K562 (cell line): ENCODE measurements around the gene PHC1. TPM values are rescaled to one million over a fixed set of nuclear protein-coding genes. Genes with fewer than 3 reads are reported as not detected.
A peak's percentile ranks its signal among the peaks of the same experiment; 100 is the strongest.

Experiments used
- ATAC-seq: fragments of 200-7000 bp; cut with Tn5 transposase; 3 replicates; pipeline ENCODE4 v1.9.1; 2020; ENCODE audit warnings: moderate library complexity
- BruUV-seq: library from RNA; stranded (reverse); fragments of 400-500 nt; replicated peaks from 2 replicates; lab custom pipeline; 2021; lab: Mats Ljungman, UMichigan
- CTCF ChIA-PET: fragments of 300-600 bp; formaldehyde crosslinking; extraction: SDS; loops from one replicate; lab custom pipeline; 2021; ENCODE audit warnings: low intra/inter-chr PET ratio; lab: Yijun Ruan, JAX
- POLR2A ChIA-PET: fragments of 300-600, 350-650 bp; sonication (Branson Sonifier 250); formaldehyde crosslinking; extraction: SDS; loops from one replicate; lab custom pipeline; 2021; ENCODE audit warnings: antibody characterized with exemption, inconsistent platforms; lab: Yijun Ruan, JAX
- DNase-seq, 4 experiments: peaks; one replicate each; pipeline versions ENCODE4 v3.0.0 to v3.0.0-alpha.2; 2011 to 2018; ENCODE audit warnings: low spot score in 3 of 4, mixed read lengths in 3 of 4; ENCODE audit errors: extremely low read depth in 1 of 4
- FAIRE-seq: peaks from 2 replicates; lab custom pipeline; 2011; peaks lifted over from hg19 to GRCh38; lab: Jason Lieb, UNC
- H2AFZ ChIP-seq: 2 replicates; pipeline ENCODE4 v1.6.0; 2011; ENCODE audit warnings: low read depth, low read length, control low read depth, inconsistent platforms
- H3K27ac ChIP-seq: fragments of 200-600 bp; 3 replicates; pipeline ENCODE4 v1.8.0; 2011; ENCODE audit warnings: low read depth, mild to moderate bottlenecking, control low read depth, inconsistent platforms, low read length, moderate library complexity, mixed read lengths; ENCODE audit errors: extremely low read depth
- H3K27me3 ChIP-seq, 2 experiments: fragments of 300-600 bp in 1 of 2; 2 replicates in 1 of 2; 3 replicates in 1 of 2; pipeline versions ENCODE4 v1.6.0 to v1.8.0; 2011; ENCODE audit warnings: inconsistent platforms in 2 of 2, low read length in 2 of 2, mild to moderate bottlenecking in 1 of 2, mixed read lengths in 1 of 2, moderate library complexity in 1 of 2; ENCODE audit not compliant: control insufficient read depth in 2 of 2, insufficient read depth in 2 of 2
- H3K36me3 ChIP-seq: fragments of 300-600 bp; 3 replicates; pipeline ENCODE4 v1.8.0; 2011; ENCODE audit warnings: mild to moderate bottlenecking, low read length, inconsistent platforms; ENCODE audit not compliant: control insufficient read depth, insufficient read depth
- H3K4me1 ChIP-seq, 2 experiments: fragments of 200-600 bp in 1 of 2; replicated peaks in 1 of 2; 2 replicates in 1 of 2; 3 replicates in 1 of 2; pipeline versions ENCODE4 v1.5.1 to v1.8.0; 2011; ENCODE audit warnings: inconsistent platforms in 2 of 2, low read length in 2 of 2, mild to moderate bottlenecking in 1 of 2, mixed read lengths in 1 of 2, moderate library complexity in 1 of 2; ENCODE audit not compliant: control insufficient read depth in 2 of 2, insufficient read depth in 2 of 2
- H3K4me2 ChIP-seq: 2 replicates; pipeline ENCODE4 v1.6.1; 2011; ENCODE audit warnings: low read length, control low read depth, inconsistent platforms, mixed read lengths; ENCODE audit not compliant: insufficient read depth
- H3K4me3 ChIP-seq: fragments of 200-600 bp; sonication (generic), shearing (Covaris generic); 2 replicates; pipeline ENCODE4 v1.5.1; 2016; ENCODE audit warnings: control low read depth, inconsistent platforms
- H3K79me2 ChIP-seq: fragments of 200-600 bp; 3 replicates; pipeline ENCODE4 v1.8.0; 2011; ENCODE audit warnings: low read length, inconsistent platforms; ENCODE audit not compliant: control insufficient read depth, insufficient read depth
- H3K9ac ChIP-seq, 2 experiments: 2 replicates each; pipeline versions ENCODE4 v1.6.0 to v1.6.1; 2011; ENCODE audit warnings: low read depth in 2 of 2, low read length in 2 of 2, control low read depth in 1 of 2, inconsistent platforms in 1 of 2, mild to moderate bottlenecking in 1 of 2, mixed read lengths in 1 of 2; ENCODE audit not compliant: insufficient read depth in 1 of 2
- H3K9me1 ChIP-seq: one replicate; pipeline ENCODE4 v1.6.0; 2011; ENCODE audit warnings: inconsistent platforms, mild to moderate bottlenecking, low read length, moderate library complexity; ENCODE audit not compliant: control insufficient read depth, insufficient read depth
- H3K9me3 ChIP-seq: replicated peaks from 2 replicates; pipeline ENCODE4 v1.5.1; 2011; ENCODE audit warnings: low read depth, low read length, inconsistent platforms; ENCODE audit not compliant: control insufficient read depth, insufficient read depth
- H4K20me1 ChIP-seq: replicated peaks from 2 replicates; pipeline ENCODE4 v1.6.1; 2011; ENCODE audit warnings: low read length, inconsistent platforms, mixed read lengths; ENCODE audit not compliant: control insufficient read depth, insufficient read depth
- E2F6 ChIP-seq, 2 experiments: IDR thresholded peaks; 2 replicates each; pipeline ENCODE4 v1.6.1; 2011; ENCODE audit warnings: borderline replicate concordance in 1 of 2, control low read depth in 1 of 2, low read depth in 1 of 2, low read length in 1 of 2, mild to moderate bottlenecking in 1 of 2, mixed read lengths in 1 of 2, moderate library complexity in 1 of 2; ENCODE audit not compliant: insufficient read depth in 1 of 2, insufficient read length in 1 of 2, poor library complexity in 1 of 2, severe bottlenecking in 1 of 2; ENCODE audit errors: extremely low read depth in 1 of 2
- MEIS2 ChIP-seq: fragments of 450-650 bp; IDR thresholded peaks from 2 replicates; pipeline ENCODE4 v1.6.1; 2014; ENCODE audit warnings: mild to moderate bottlenecking; ENCODE audit not compliant: partially characterized antibody
- NKRF ChIP-seq: fragments of 450-650 bp; IDR thresholded peaks from 2 replicates; pipeline ENCODE4 v1.6.1; 2016; ENCODE audit warnings: borderline replicate concordance
- RNF2 ChIP-seq: sonication (generic); IDR thresholded peaks from 2 replicates; pipeline ENCODE4 v1.6.1; 2016
- TEAD2 ChIP-seq: fragments of 450-650 bp; IDR thresholded peaks from 2 replicates; pipeline ENCODE4 v1.6.1; 2016; ENCODE audit warnings: missing genetic modification characterization, control low read depth, missing compliant biosample characterization
- TRIM24 ChIP-seq, 2 experiments: fragments of 450-650 bp; IDR thresholded peaks; 2 replicates each; pipeline ENCODE4 v1.6.1; 2016
- ZBTB40 ChIP-seq, 2 experiments: fragments of 450-650 bp in 1 of 2; sonication (generic) in 1 of 2; formaldehyde crosslinking in 1 of 2; IDR thresholded peaks; 2 replicates each; pipeline versions ENCODE4 v1.7.1 to v1.9.0; 2016 to 2022; ENCODE audit warnings: inconsistent platforms in 1 of 2, mild to moderate bottlenecking in 1 of 2, missing genetic modification reagents in 1 of 2
- WGBS: fragments of 100-300 bp; shearing (Covaris generic); methylation state at CpG from one replicate; pipeline ENCODE4 v1.1.6; 2016; ENCODE audit warnings: low coverage, mixed read lengths; ENCODE audit not compliant: insufficient coverage; ENCODE audit errors: missing lambda C conversion rate; 5-methylcytosine and 5-hydroxymethylcytosine counted together
- in situ Hi-C: fragments of 300-500 bp; cut with MboI; formaldehyde crosslinking; loops from 4 replicates; pipeline ENCODE4 v1.15.0; 2018; ENCODE audit warnings: inconsistent platforms, mixed read lengths
- intact Hi-C: fragments of 100-400 bp; cut with micrococcal nuclease; formaldehyde crosslinking; loops from 2 replicates; pipeline ENCODE4 v1.14.2; 2022
- polyA plus RNA-seq, 8 experiments: library from polyadenylated mRNA; depleted of rRNA in 4 of 8; stranded (reverse) in 5 of 8; unstranded in 3 of 8; fragments of >200 nt; fragmentation: Nextera tagmentation in 2 of 8; fragmentation: Illumina TruSeq in 1 of 8; extraction: Ambion mirVana in 2 of 8; extraction: Trizol in 1 of 8; gene quantifications; 2 replicates each; pipeline versions ENCODE4 v1.2.1 to v1.2.3, GENCODE V29; 2011 to 2014; ENCODE audit warnings: inconsistent platforms in 1 of 8, missing spikeins in 1 of 8
- total RNA-seq, 7 experiments: library from RNA; depleted of rRNA in 6 of 7; stranded (reverse); fragments of >200 nt in 6 of 7; fragmentation: Illumina TruSeq in 2 of 7; extraction: Trizol in 2 of 7; gene quantifications; 2 replicates each; pipeline versions ENCODE4 v1.2.1 to v1.2.3, GENCODE V29; 2011 to 2021; ENCODE audit warnings: low replicate concordance in 1 of 7

Gene PHC1
- total and polyA plus RNA-seq, 9 of the 15 experiments (the other 6 are each of a cell fraction or from before 2014, with no cell fraction given), result 1.9 to 13.7 (median 6.9) TPM

GRCh38 chr12:8968761-8969160, 54.5 kb downstream of the PHC1 start (continued):
- TF ChIP-seq NKRF (no peak), TEAD2 (no peak), RNF2 (no peak), MEIS2 (no peak), TRIM24 (IDR thresholded peaks at IDR 0.05) (no peak)

GRCh38 chr12:8969861-8970411, 55.6 kb downstream of the PHC1 start:
- DNase-seq (no peak), ATAC-seq (no peak), FAIRE-seq (no peak)
- ChIA-PET CTCF (no interaction called here), POLR2A (no interaction called here)
- no peaks in the 10 kb centered on the region for H3K9me3 ChIP-seq
- no peaks in the 10 kb centered on the region for H3K4me1 ChIP-seq
- no peak overlapping the region for H3K27ac ChIP-seq
- H3K9me1 ChIP-seq, result no peaks in the 10 kb centered on the region
- intact Hi-C loops, result no loop called here
- no TSS peak for BruUV-seq
- H3K4me2 ChIP-seq, result no peak overlapping the region
- H4K20me1 ChIP-seq, result no peaks in the 10 kb centered on the region
- TF ChIP-seq E2F6 (IDR thresholded peaks at IDR 0.05; ENCODE audit: borderline replicate concordance in 1 of 2, extremely low read depth in 1 of 2, insufficient read depth in 1 of 2, insufficient read length in 1 of 2, low read depth in 1 of 2, low read length in 1 of 2, poor library complexity in 1 of 2, severe bottlenecking in 1 of 2), result no peak
- TF ChIP-seq ZBTB40 (IDR thresholded peaks at IDR 0.05), result peak; percentile 86
- TF ChIP-seq ZBTB40 (CRISPR knock-in tag; IDR thresholded peaks at IDR 0.05), result peak; percentile 66; the same call in 1 of the 2 replicates
- no peak overlapping the region for H2AFZ ChIP-seq
- no peak overlapping the region for H3K4me3 ChIP-seq
- no peaks in the 10 kb centered on the region for H3K36me3 ChIP-seq
- no peaks in the 10 kb centered on the region for H3K79me2 ChIP-seq
- in situ Hi-C loops, result no loop called here
- no peak overlapping the region for H3K9ac ChIP-seq
- 0% methylated on average over 2 of the region's 2 CpGs for WGBS
- no peaks in the 10 kb centered on the region for H3K27me3 ChIP-seq
